K562 (cell line): ENCODE data around the gene RALB. TPM values are rescaled to one million over a fixed set of nuclear protein-coding genes. Genes with fewer than 3 reads are reported as not detected.

ENCODE experiments used
- ATAC-seq: fragments of 200-7000 bp; cut with Tn5 transposase; 3 replicates; pipeline ENCODE4 v1.9.1; 2020; ENCODE audit warnings: moderate library complexity
- BruUV-seq: library from RNA; stranded (reverse); fragments of 400-500 nt; replicated peaks from 2 replicates; lab custom pipeline; 2021; lab: Mats Ljungman, UMichigan
- CTCF ChIA-PET: fragments of 300-600 bp; formaldehyde crosslinking; extraction: SDS; loops from one replicate; lab custom pipeline; 2021; ENCODE audit warnings: low intra/inter-chr PET ratio; lab: Yijun Ruan, JAX
- POLR2A ChIA-PET: fragments of 300-600, 350-650 bp; sonication (Branson Sonifier 250); formaldehyde crosslinking; extraction: SDS; loops from one replicate; lab custom pipeline; 2021; ENCODE audit warnings: antibody characterized with exemption, inconsistent platforms; lab: Yijun Ruan, JAX
- DNase-seq, 4 experiments: peaks; one replicate each; pipeline versions ENCODE4 v3.0.0 to v3.0.0-alpha.2; 2011 to 2018; ENCODE audit warnings: low spot score in 3 of 4, mixed read lengths in 3 of 4; ENCODE audit errors: extremely low read depth in 1 of 4
- FAIRE-seq: peaks from 2 replicates; lab custom pipeline; 2011; peaks lifted over from hg19 to GRCh38; lab: Jason Lieb, UNC
- H2AFZ ChIP-seq: 2 replicates; pipeline ENCODE4 v1.6.0; 2011; ENCODE audit warnings: low read depth, low read length, control low read depth, inconsistent platforms
- H3K27ac ChIP-seq: fragments of 200-600 bp; 3 replicates; pipeline ENCODE4 v1.8.0; 2011; ENCODE audit warnings: low read depth, mild to moderate bottlenecking, control low read depth, inconsistent platforms, low read length, moderate library complexity, mixed read lengths; ENCODE audit errors: extremely low read depth
- H3K27me3 ChIP-seq, 2 experiments: fragments of 300-600 bp in 1 of 2; 2 replicates in 1 of 2; 3 replicates in 1 of 2; pipeline versions ENCODE4 v1.6.0 to v1.8.0; 2011; ENCODE audit warnings: inconsistent platforms in 2 of 2, low read length in 2 of 2, mild to moderate bottlenecking in 1 of 2, mixed read lengths in 1 of 2, moderate library complexity in 1 of 2; ENCODE audit not compliant: control insufficient read depth in 2 of 2, insufficient read depth in 2 of 2
- H3K36me3 ChIP-seq: fragments of 300-600 bp; 3 replicates; pipeline ENCODE4 v1.8.0; 2011; ENCODE audit warnings: mild to moderate bottlenecking, low read length, inconsistent platforms; ENCODE audit not compliant: control insufficient read depth, insufficient read depth
- H3K4me1 ChIP-seq, 2 experiments: fragments of 200-600 bp in 1 of 2; replicated peaks in 1 of 2; 2 replicates in 1 of 2; 3 replicates in 1 of 2; pipeline versions ENCODE4 v1.5.1 to v1.8.0; 2011; ENCODE audit warnings: inconsistent platforms in 2 of 2, low read length in 2 of 2, mild to moderate bottlenecking in 1 of 2, mixed read lengths in 1 of 2, moderate library complexity in 1 of 2; ENCODE audit not compliant: control insufficient read depth in 2 of 2, insufficient read depth in 2 of 2
- H3K4me2 ChIP-seq: 2 replicates; pipeline ENCODE4 v1.6.1; 2011; ENCODE audit warnings: low read length, control low read depth, inconsistent platforms, mixed read lengths; ENCODE audit not compliant: insufficient read depth
- H3K4me3 ChIP-seq: fragments of 200-600 bp; sonication (generic), shearing (Covaris generic); 2 replicates; pipeline ENCODE4 v1.5.1; 2016; ENCODE audit warnings: control low read depth, inconsistent platforms
- H3K79me2 ChIP-seq: fragments of 200-600 bp; 3 replicates; pipeline ENCODE4 v1.8.0; 2011; ENCODE audit warnings: low read length, inconsistent platforms; ENCODE audit not compliant: control insufficient read depth, insufficient read depth
- H3K9ac ChIP-seq, 2 experiments: 2 replicates each; pipeline versions ENCODE4 v1.6.0 to v1.6.1; 2011; ENCODE audit warnings: low read depth in 2 of 2, low read length in 2 of 2, control low read depth in 1 of 2, inconsistent platforms in 1 of 2, mild to moderate bottlenecking in 1 of 2, mixed read lengths in 1 of 2; ENCODE audit not compliant: insufficient read depth in 1 of 2
- H3K9me1 ChIP-seq: one replicate; pipeline ENCODE4 v1.6.0; 2011; ENCODE audit warnings: inconsistent platforms, mild to moderate bottlenecking, low read length, moderate library complexity; ENCODE audit not compliant: control insufficient read depth, insufficient read depth
- H3K9me3 ChIP-seq: replicated peaks from 2 replicates; pipeline ENCODE4 v1.5.1; 2011; ENCODE audit warnings: low read depth, low read length, inconsistent platforms; ENCODE audit not compliant: control insufficient read depth, insufficient read depth
- H4K20me1 ChIP-seq: replicated peaks from 2 replicates; pipeline ENCODE4 v1.6.1; 2011; ENCODE audit warnings: low read length, inconsistent platforms, mixed read lengths; ENCODE audit not compliant: control insufficient read depth, insufficient read depth
- ATF1 ChIP-seq, 2 experiments: fragments of 450-650 bp in 1 of 2; IDR thresholded peaks; 2 replicates each; pipeline ENCODE4 v1.6.1; 2016; ENCODE audit warnings: missing compliant biosample characterization in 1 of 2, missing genetic modification characterization in 1 of 2
- ATF7 ChIP-seq: fragments of 450-650 bp; IDR thresholded peaks from 2 replicates; pipeline ENCODE4 v1.7.1; 2014; ENCODE audit warnings: mild to moderate bottlenecking, moderate library complexity
- CREM ChIP-seq: IDR thresholded peaks from 2 replicates; pipeline ENCODE4 v1.6.1; 2014; ENCODE audit warnings: antibody characterized with exemption, low read depth
- EP300 ChIP-seq: IDR thresholded peaks from 2 replicates; pipeline ENCODE4 v1.6.1; 2012; ENCODE audit warnings: low read length, improper control_type of control experiment
- MAFG ChIP-seq: fragments of 450-650 bp; conservative IDR thresholded peaks from 2 replicates; pipeline ENCODE4 v1.6.1; 2016; ENCODE audit warnings: missing genetic modification characterization, missing compliant biosample characterization
- MAX ChIP-seq: sonication (generic); formaldehyde crosslinking; IDR thresholded peaks from 2 replicates; pipeline ENCODE4 v1.9.0; 2022; ENCODE audit warnings: mild to moderate bottlenecking, missing genetic modification reagents
- RHOXF2B ChIP-seq: fragments of 250-450 bp; sonication (Bioruptor Pico); conservative IDR thresholded peaks from 2 replicates; pipeline ENCODE4 v1.5.1; 2021
- SMARCA4 ChIP-seq: fragments of 450-650 bp; IDR thresholded peaks from 2 replicates; pipeline ENCODE4 v1.6.1; 2016
- SMARCE1 ChIP-seq: fragments of 450-650 bp; IDR thresholded peaks from 2 replicates; pipeline ENCODE4 v1.7.1; 2016; ENCODE audit warnings: mild to moderate bottlenecking
- TARDBP ChIP-seq: fragments of 450-650 bp; IDR thresholded peaks from 2 replicates; pipeline ENCODE4 v1.6.1; 2016
- ZBTB43 ChIP-seq: sonication (generic); formaldehyde crosslinking; IDR thresholded peaks from 2 replicates; pipeline ENCODE4 v1.8.0; 2023; ENCODE audit warnings: mild to moderate bottlenecking, missing genetic modification reagents
- ZHX1 ChIP-seq: fragments of 150-350 bp; conservative IDR thresholded peaks from 2 replicates; pipeline ENCODE4 v1.6.1; 2014; ENCODE audit warnings: low read length
- WGBS: fragments of 100-300 bp; shearing (Covaris generic); methylation state at CpG from one replicate; pipeline ENCODE4 v1.1.6; 2016; ENCODE audit warnings: low coverage, mixed read lengths; ENCODE audit not compliant: insufficient coverage; ENCODE audit errors: missing lambda C conversion rate; 5-methylcytosine and 5-hydroxymethylcytosine counted together
- in situ Hi-C: fragments of 300-500 bp; cut with MboI; formaldehyde crosslinking; loops from 4 replicates; pipeline ENCODE4 v1.15.0; 2018; ENCODE audit warnings: inconsistent platforms, mixed read lengths
- intact Hi-C: fragments of 100-400 bp; cut with micrococcal nuclease; formaldehyde crosslinking; loops from 2 replicates; pipeline ENCODE4 v1.14.2; 2022
- polyA plus RNA-seq, 8 experiments: library from polyadenylated mRNA; depleted of rRNA in 4 of 8; stranded (reverse) in 5 of 8; unstranded in 3 of 8; fragments of >200 nt; fragmentation: Nextera tagmentation in 2 of 8; fragmentation: Illumina TruSeq in 1 of 8; extraction: Ambion mirVana in 2 of 8; extraction: Trizol in 1 of 8; gene quantifications; 2 replicates each; pipeline versions ENCODE4 v1.2.1 to v1.2.3, GENCODE V29; 2011 to 2014; ENCODE audit warnings: inconsistent platforms in 1 of 8, missing spikeins in 1 of 8
- total RNA-seq, 7 experiments: library from RNA; depleted of rRNA in 6 of 7; stranded (reverse); fragments of >200 nt in 6 of 7; fragmentation: Illumina TruSeq in 2 of 7; extraction: Trizol in 2 of 7; gene quantifications; 2 replicates each; pipeline versions ENCODE4 v1.2.1 to v1.2.3, GENCODE V29; 2011 to 2021; ENCODE audit warnings: low replicate concordance in 1 of 7

Gene RALB
- total and polyA plus RNA-seq, 9 of the 15 experiments (the other 6 are each of a cell fraction or from before 2014, with no cell fraction given) = 14.8 to 65.6 (median 38.4) TPM

- no peaks in the 10 kb centered on the region for H3K27me3 ChIP-seq
- no peak overlapping the region for H3K4me3 ChIP-seq
- ATAC-seq (peak; percentile 97), DNase-seq (peak; percentile 38 to 82 (median 57)), FAIRE-seq (peak; percentile 91)
- POLR2A ChIA-PET = interaction anchor here (0.6 to 3.3 kb wide), 4 partner anchors 11 to 595 kb away, joined by 3 to 15 read pairs (median 3); partner anchors contain the start of gene RALB
- BruUV-seq = no TSS peak
- peaks cover 14% of the 10 kb centered on the region for H4K20me1 ChIP-seq
- H3K79me2 ChIP-seq = peaks cover 53% of the 10 kb centered on the region
- H3K36me3 ChIP-seq = peaks cover 5% of the 10 kb centered on the region; the same call in 1 of the 3 replicates
- peaks cover 25 to 42% of the 10 kb centered on the region in 2 experiments for H3K4me1 ChIP-seq
- H2AFZ ChIP-seq = peak overlapping the region; percentile 71
- H3K9me3 ChIP-seq = no peaks in the 10 kb centered on the region
- CTCF ChIA-PET = no interaction called here
- peak overlapping the region; percentile 68 for H3K4me2 ChIP-seq
- peak overlapping the region; percentile 68; the same call in 2 of the 3 replicates for H3K27ac ChIP-seq
- intact Hi-C loops (no loop called here), in situ Hi-C loops (no loop called here)
- H3K9ac ChIP-seq = peak overlapping the region in 1 of 2 experiments; percentile 28; a peak in 2 of 4 replicates
- no peaks in the 10 kb centered on the region for H3K9me1 ChIP-seq
- 10% methylated on average over 10 of the region's 10 CpGs for WGBS
- TF ChIP-seq RHOXF2B (CRISPR knock-in tag) (no peak), MAFG (peak; percentile 17; the same call in 1 of the 2 replicates), SMARCA4 (peak; percentile 81), ZBTB43 (CRISPR knock-in tag) (no peak), MAX (CRISPR knock-in tag) (peak; percentile 21; the same call in 1 of the 2 replicates), SMARCE1 (peak; percentile 81), EP300 (no peak; the same call in 1 of the 2 replicates), ZHX1 (no peak), ATF1 (CRISPR knock-in tag; IDR thresholded peaks at IDR 0.05) (no peak), ATF1 (tag; IDR thresholded peaks at IDR 0.05) (peak; percentile 73), ATF7 (peak; percentile 32; the same call in 1 of the 2 replicates), CREM (peak; percentile 85), TARDBP (no peak)
Observed at GRCh38 chr2:120262761-120263428, 10.2 kb downstream of the RALB start.
